Kidney epithelial cell (primary cell): ENCODE results near the gene OBSCN. TPM values are rescaled to one million over a fixed set of nuclear protein-coding genes. Genes with fewer than 3 reads are reported as not detected.
"Not testable (repeated sequence)": the region's sequence is repeated elsewhere in the genome, so short reads cannot be mapped to it uniquely, and the experiment has no call there.

Experiments used
- DNase-seq: peaks from one replicate; pipeline ENCODE4 v3.0.0-alpha.2; 2010; ENCODE audit warnings: low read depth
- H3K27me3 ChIP-seq: 2 replicates; pipeline ENCODE4 v1.6.0; 2011; ENCODE audit warnings: low read length; ENCODE audit not compliant: control insufficient read depth, insufficient read depth
- H3K36me3 ChIP-seq: 2 replicates; pipeline ENCODE4 v1.5.1; 2011; ENCODE audit warnings: low read length; ENCODE audit not compliant: control insufficient read depth, insufficient read depth
- H3K4me3 ChIP-seq: 2 replicates; pipeline ENCODE4 v1.5.1; 2011; ENCODE audit warnings: low read depth, mild to moderate bottlenecking, control low read depth, low read length
- CTCF ChIP-seq: IDR thresholded peaks from 2 replicates; pipeline ENCODE4 v1.5.1; 2011; ENCODE audit warnings: mild to moderate bottlenecking, moderate library complexity, low read length, control low read depth, inconsistent platforms; ENCODE audit not compliant: insufficient read depth, poor library complexity, severe bottlenecking
- total RNA-seq: library from RNA; depleted of rRNA; stranded (reverse); fragments of >200 nt; gene quantifications from 2 replicates; pipeline ENCODE4 v1.2.3, GENCODE V29; 2015

Gene OBSCN
- total RNA-seq, 1 donor from 2014 or later = 13.5 TPM

- Histone ChIP-seq H3K4me3 (no peak overlapping the region), H3K27me3 (no peaks in the 10 kb centered on the region), H3K36me3 (peaks cover 4% of the 10 kb centered on the region)
- no peak for DNase-seq
- TF ChIP-seq CTCF = no peak
These were observed 41.9 kb downstream of the OBSCN start for GRCh38 chr1:228249513-228250305.

- not testable (repeated sequence) for H3K27me3 ChIP-seq, H3K36me3 ChIP-seq, DNase-seq, H3K4me3 ChIP-seq
These were observed 44.6 kb downstream of the OBSCN start for GRCh38 chr1:228252476-228252875.

- H3K4me3 ChIP-seq = no peak overlapping the region
- no peak for TF ChIP-seq CTCF
- DNase-seq = no peak
- no peaks in the 10 kb centered on the region for H3K27me3 ChIP-seq
- peaks cover 2% of the 10 kb centered on the region for H3K36me3 ChIP-seq
These were observed 49.0 kb downstream of the OBSCN start for GRCh38 chr1:228256626-228257375.

- peaks cover 2% of the 10 kb centered on the region for H3K36me3 ChIP-seq
- no peak overlapping the region for H3K4me3 ChIP-seq
- H3K27me3 ChIP-seq = no peaks in the 10 kb centered on the region
These were observed 50.6 kb downstream of the OBSCN start for GRCh38 chr1:228258486-228258885.

GRCh38 chr1:228259368-228259894, 51.6 kb downstream of the OBSCN start:
- Histone ChIP-seq H3K27me3 (no peaks in the 10 kb centered on the region), H3K4me3 (no peak overlapping the region), H3K36me3 (peaks cover 2% of the 10 kb centered on the region)
- no peak for DNase-seq
- no peak for TF ChIP-seq CTCF

More at GRCh38 chr1:228258486-228258885, 50.6 kb downstream of the OBSCN start:
- no peak for DNase-seq
- TF ChIP-seq CTCF = no peak

GRCh38 chr1:228259951-228260350, 52.1 kb downstream of the OBSCN start:
- peaks cover 2% of the 10 kb centered on the region for H3K36me3 ChIP-seq
- TF ChIP-seq CTCF = peak; percentile 12
- no peak overlapping the region for H3K4me3 ChIP-seq
- H3K27me3 ChIP-seq = no peaks in the 10 kb centered on the region
- no peak for DNase-seq
